H1 (cell line): ENCODE results near the gene SLC2A1. TPM values are rescaled to one million over a fixed set of nuclear protein-coding genes. Genes with fewer than 3 reads are reported as not detected.

Experiments used
- CTCF ChIA-PET: fragments of 300-600 bp; sonication (Branson Sonifier 250); formaldehyde crosslinking; loops from one replicate; lab custom pipeline; 2021; ENCODE audit not compliant: partially characterized antibody; lab: Charles Lee
- POLR2A ChIA-PET: fragments of 300-600 bp; sonication (Branson Sonifier 250); formaldehyde crosslinking; loops from one replicate; lab custom pipeline; 2021; ENCODE audit warnings: inconsistent platforms; ENCODE audit not compliant: partially characterized antibody; lab: Charles Lee
- DNase-seq, 2 experiments: peaks; one replicate each; pipeline versions ENCODE4 v3.0.0 to v3.0.0-alpha.2; 2010 to 2022; ENCODE audit warnings: low spot score in 2 of 2, low read depth in 1 of 2, mixed read lengths in 1 of 2
- FAIRE-seq: peaks from 2 replicates; lab custom pipeline; 2011; peaks lifted over from hg19 to GRCh38; lab: Jason Lieb, UNC
- H2AFZ ChIP-seq: 2 replicates; pipeline ENCODE4 v1.8.1; 2012; ENCODE audit warnings: low read length, inconsistent platforms
- H2AK5ac ChIP-seq: 2 replicates; pipeline ENCODE4 v1.6.1; 2013; ENCODE audit warnings: low read depth, low read length
- H2BK120ac ChIP-seq: replicated peaks from 2 replicates; pipeline ENCODE3; 2013; ENCODE audit warnings: low read depth, low read length, inconsistent platforms
- H2BK12ac ChIP-seq: 2 replicates; pipeline ENCODE4 v1.6.1; 2013; ENCODE audit warnings: low read depth, low read length
- H2BK15ac ChIP-seq: 2 replicates; pipeline ENCODE4 v1.6.1; 2013; ENCODE audit warnings: low read length
- H2BK20ac ChIP-seq: 2 replicates; pipeline ENCODE4 v1.6.1; 2013; ENCODE audit warnings: low read length
- H2BK5ac ChIP-seq: 2 replicates; pipeline ENCODE4 v1.6.1; 2013; ENCODE audit warnings: low read depth, low read length
- H3K14ac ChIP-seq: 2 replicates; pipeline ENCODE4 v1.6.1; 2013; ENCODE audit warnings: inconsistent platforms; ENCODE audit not compliant: insufficient read length
- H3K18ac ChIP-seq: 2 replicates; pipeline ENCODE4 v1.6.1; 2013; ENCODE audit warnings: low read length; ENCODE audit errors: extremely low read depth
- H3K23ac ChIP-seq: 2 replicates; pipeline ENCODE4 v1.6.1; 2013; ENCODE audit warnings: inconsistent platforms; ENCODE audit not compliant: insufficient read length
- H3K23me2 ChIP-seq: 2 replicates; pipeline ENCODE4 v1.6.1; 2013; ENCODE audit warnings: low read depth, low read length
- H3K27ac ChIP-seq: 2 replicates; pipeline ENCODE4 v1.6.1; 2011; ENCODE audit warnings: low read depth, low read length, inconsistent platforms
- H3K27me3 ChIP-seq, 4 experiments: replicated peaks in 1 of 4; 1 replicate in 1 of 4; 2 replicates in 3 of 4; pipeline versions ENCODE4 v1.6.1 to v1.8.1; 2011 to 2013; ENCODE audit warnings: low read length in 3 of 4, mild to moderate bottlenecking in 3 of 4, inconsistent platforms in 2 of 4, mixed read lengths in 2 of 4, moderate library complexity in 1 of 4; ENCODE audit not compliant: control insufficient read depth in 3 of 4, insufficient read depth in 3 of 4; ENCODE audit errors: extremely low read depth in 1 of 4
- H3K36me3 ChIP-seq, 4 experiments: 2 replicates each; pipeline versions ENCODE4 v1.6.1 to v1.8.1; 2011 to 2013; ENCODE audit warnings: mild to moderate bottlenecking in 4 of 4, low read length in 3 of 4, moderate library complexity in 2 of 4, control low read depth in 1 of 4, inconsistent platforms in 1 of 4; ENCODE audit not compliant: insufficient read depth in 4 of 4, control insufficient read depth in 2 of 4
- H3K4ac ChIP-seq: replicated peaks from 2 replicates; pipeline ENCODE3; 2013; ENCODE audit warnings: low read length, low read depth, mixed read lengths, inconsistent platforms; ENCODE audit not compliant: insufficient read length
- H3K4me1 ChIP-seq, 4 experiments: replicated peaks in 1 of 4; 1 replicate in 1 of 4; 2 replicates in 3 of 4; pipeline versions ENCODE4 v1.6.1 to v1.8.1; 2011 to 2013; ENCODE audit warnings: low read length in 3 of 4, inconsistent platforms in 2 of 4, mixed read lengths in 1 of 4; ENCODE audit not compliant: insufficient read depth in 4 of 4, control insufficient read depth in 3 of 4
- H3K4me2 ChIP-seq, 2 experiments: 2 replicates each; pipeline versions ENCODE4 v1.6.1 to v1.8.1; 2011 to 2013; ENCODE audit warnings: low read depth in 2 of 2, low read length in 2 of 2, control low read depth in 1 of 2, inconsistent platforms in 1 of 2, mild to moderate bottlenecking in 1 of 2; ENCODE audit not compliant: insufficient read depth in 1 of 2
- H3K4me3 ChIP-seq, 4 experiments: fragments of 200-600, 300-600 bp in 1 of 4; sonication (generic), shearing (Covaris generic), sonication (Bioruptor Twin) in 1 of 4; 2 replicates each; pipeline versions ENCODE4 v1.5.1 to v1.8.1; 2011 to 2016; ENCODE audit warnings: low read length in 4 of 4, low read depth in 3 of 4, control low read depth in 2 of 4, inconsistent platforms in 2 of 4, mild to moderate bottlenecking in 2 of 4, mixed read lengths in 1 of 4, moderate library complexity in 1 of 4; ENCODE audit not compliant: insufficient read depth in 2 of 4; ENCODE audit errors: extremely low read depth in 1 of 4
- H3K56ac ChIP-seq: replicated peaks from 2 replicates; pipeline ENCODE3; 2013; ENCODE audit warnings: low read depth, mild to moderate bottlenecking, mixed read lengths, low read length, inconsistent platforms; ENCODE audit not compliant: insufficient read length
- H3K79me1 ChIP-seq: 2 replicates; pipeline ENCODE4 v1.6.1; 2013; ENCODE audit warnings: low read depth, low read length, control low read depth
- H3K79me2 ChIP-seq, 2 experiments: 2 replicates each; pipeline versions ENCODE4 v1.6.1 to v1.8.1; 2012 to 2013; ENCODE audit warnings: low read length in 2 of 2, mild to moderate bottlenecking in 2 of 2, inconsistent platforms in 1 of 2; ENCODE audit not compliant: insufficient read depth in 2 of 2, control insufficient read depth in 1 of 2
- H3K9ac ChIP-seq, 4 experiments: replicated peaks in 1 of 4; 1 replicate in 1 of 4; 2 replicates in 3 of 4; pipeline versions ENCODE4 v1.6.1 to v1.8.1; 2011 to 2013; ENCODE audit warnings: low read depth in 3 of 4, low read length in 3 of 4, control low read depth in 2 of 4, mild to moderate bottlenecking in 2 of 4, moderate library complexity in 2 of 4, inconsistent platforms in 1 of 4; ENCODE audit errors: extremely low read depth in 1 of 4
- H3K9me3 ChIP-seq, 2 experiments: 2 replicates each; pipeline versions ENCODE4 v1.6.1 to v1.8.1; 2012 to 2013; ENCODE audit warnings: mild to moderate bottlenecking in 2 of 2, moderate library complexity in 2 of 2, control low read depth in 1 of 2, inconsistent platforms in 1 of 2, low read depth in 1 of 2, low read length in 1 of 2, mixed read lengths in 1 of 2; ENCODE audit not compliant: insufficient read depth in 2 of 2
- H4K20me1 ChIP-seq, 2 experiments: replicated peaks in 1 of 2; 2 replicates each; pipeline versions ENCODE3 to v1.8.1; 2011 to 2013; ENCODE audit warnings: inconsistent platforms in 2 of 2, low read length in 2 of 2, mild to moderate bottlenecking in 1 of 2; ENCODE audit not compliant: insufficient read depth in 2 of 2, control insufficient read depth in 1 of 2
- H4K5ac ChIP-seq: 2 replicates; pipeline ENCODE4 v1.6.1; 2013; ENCODE audit warnings: low read length, low read depth, mixed read lengths, inconsistent platforms; ENCODE audit not compliant: insufficient read length
- H4K8ac ChIP-seq: 2 replicates; pipeline ENCODE4 v1.8.0; 2013; ENCODE audit warnings: mild to moderate bottlenecking, moderate library complexity, low read length, inconsistent platforms; ENCODE audit not compliant: insufficient read depth; ENCODE audit errors: extremely low read depth
- H4K91ac ChIP-seq: replicated peaks from 2 replicates; pipeline ENCODE3; 2013; ENCODE audit warnings: low read length, mixed read lengths, inconsistent platforms; ENCODE audit not compliant: insufficient read length
- BCL11A ChIP-seq, 2 experiments: IDR thresholded peaks; one replicate each; pipeline ENCODE4 v1.6.1; 2011; ENCODE audit warnings: low read depth in 2 of 2, low read length in 2 of 2, mild to moderate bottlenecking in 2 of 2
- BRCA1 ChIP-seq: IDR thresholded peaks from 2 replicates; pipeline ENCODE4 v1.6.1; 2012; ENCODE audit warnings: low read depth, low read length, improper control_type of control experiment
- CREB1 ChIP-seq: IDR thresholded peaks from 2 replicates; pipeline ENCODE4 v1.6.1; 2012; ENCODE audit warnings: inconsistent platforms
- EZH2 ChIP-seq: fragments of 200-600 bp; sonication (generic); IDR thresholded peaks from 2 replicates; pipeline ENCODE4 v1.7.1; 2012; ENCODE audit warnings: low read depth, mild to moderate bottlenecking, moderate library complexity, low read length, inconsistent platforms; ENCODE audit not compliant: severe bottlenecking
- HDAC2 ChIP-seq, 2 experiments: fragments of 300-600 bp in 1 of 2; sonication (generic) in 1 of 2; IDR thresholded peaks; 2 replicates each; pipeline ENCODE4 v1.6.1; 2011 to 2012; ENCODE audit warnings: low read depth in 2 of 2, low read length in 2 of 2, mild to moderate bottlenecking in 2 of 2, moderate library complexity in 2 of 2, borderline replicate concordance in 1 of 2, inconsistent platforms in 1 of 2
- JUN ChIP-seq: IDR thresholded peaks from 2 replicates; pipeline ENCODE4 v1.6.1; 2011; ENCODE audit warnings: low read depth, mild to moderate bottlenecking, improper control_type of control experiment, low read length
- JUND ChIP-seq: IDR thresholded peaks from 2 replicates; pipeline ENCODE4 v1.6.1; 2011; ENCODE audit warnings: mild to moderate bottlenecking, improper control_type of control experiment, low read length
- POLR2A ChIP-seq, 2 experiments: IDR thresholded peaks; 1 replicate in 1 of 2; 2 replicates in 1 of 2; pipeline ENCODE4 v1.6.1; 2011; ENCODE audit warnings: low read depth in 2 of 2, low read length in 2 of 2, mild to moderate bottlenecking in 2 of 2; ENCODE audit errors: control extremely low read depth in 1 of 2
- SIX5 ChIP-seq: IDR thresholded peaks from 2 replicates; pipeline ENCODE4 v1.6.1; 2011; ENCODE audit warnings: mild to moderate bottlenecking, low read depth, low read length
- TAF7 ChIP-seq: optimal IDR thresholded peaks from 2 replicates; pipeline ENCODE3; 2011; ENCODE audit warnings: low read depth, mild to moderate bottlenecking, inconsistent platforms, low read length, moderate library complexity, borderline replicate concordance
- TCF12 ChIP-seq: IDR thresholded peaks from 2 replicates; pipeline ENCODE4 v1.6.1; 2011; ENCODE audit warnings: low read depth, mild to moderate bottlenecking, low read length
- WGBS, 2 experiments: shearing (Covaris generic) in 1 of 2; methylation state at CpG; one replicate each; pipeline versions ENCODE4 v1.1.6 to v1.1.7; 2013 to 2015; ENCODE audit warnings: low lambda C conversion rate in 2 of 2, mixed read lengths in 2 of 2, inconsistent platforms in 1 of 2, low coverage in 1 of 2, missing lambda C conversion rate in 1 of 2; ENCODE audit not compliant: insufficient replicate concordance in 2 of 2, insufficient coverage in 1 of 2, insufficient read length in 1 of 2; ENCODE audit errors: extremely low coverage in 1 of 2, missing lambda C conversion rate in 1 of 2; 5-methylcytosine and 5-hydroxymethylcytosine counted together
- polyA plus RNA-seq, 7 experiments: library from polyadenylated mRNA; depleted of rRNA in 3 of 7; stranded (reverse) in 5 of 7; unstranded in 2 of 7; fragments of >200 nt in 5 of 7; fragments of 200-250 nt in 2 of 7; gene quantifications; 1 replicate in 5 of 7; 2 replicates in 1 of 7; 4 replicates in 1 of 7; pipeline versions ENCODE4 v1.2.1 to v1.2.3, GENCODE V29; 2011 to 2013; ENCODE audit warnings: missing spikeins in 2 of 7, mixed read lengths in 2 of 7
- total RNA-seq: library from RNA; stranded (reverse); fragmentation: NEBNext Ultra II Directional; extraction: Animal tissue kit (Norgen Biotek cat#: 25700); gene quantifications from 2 replicates; pipeline ENCODE4 v1.2.1, GENCODE V29; 2021
- TF ChIP-seq, protein P1 (sequence below): IDR thresholded peaks from 2 replicates; pipeline ENCODE4 v1.6.1; 2012; ENCODE audit warnings: inconsistent platforms

Gene SLC2A1
- total and polyA plus RNA-seq, 2 of the 8 experiments (the other 6 are each of a cell fraction or from before 2014, with no cell fraction given), result 230 to 308 TPM

DNA sequence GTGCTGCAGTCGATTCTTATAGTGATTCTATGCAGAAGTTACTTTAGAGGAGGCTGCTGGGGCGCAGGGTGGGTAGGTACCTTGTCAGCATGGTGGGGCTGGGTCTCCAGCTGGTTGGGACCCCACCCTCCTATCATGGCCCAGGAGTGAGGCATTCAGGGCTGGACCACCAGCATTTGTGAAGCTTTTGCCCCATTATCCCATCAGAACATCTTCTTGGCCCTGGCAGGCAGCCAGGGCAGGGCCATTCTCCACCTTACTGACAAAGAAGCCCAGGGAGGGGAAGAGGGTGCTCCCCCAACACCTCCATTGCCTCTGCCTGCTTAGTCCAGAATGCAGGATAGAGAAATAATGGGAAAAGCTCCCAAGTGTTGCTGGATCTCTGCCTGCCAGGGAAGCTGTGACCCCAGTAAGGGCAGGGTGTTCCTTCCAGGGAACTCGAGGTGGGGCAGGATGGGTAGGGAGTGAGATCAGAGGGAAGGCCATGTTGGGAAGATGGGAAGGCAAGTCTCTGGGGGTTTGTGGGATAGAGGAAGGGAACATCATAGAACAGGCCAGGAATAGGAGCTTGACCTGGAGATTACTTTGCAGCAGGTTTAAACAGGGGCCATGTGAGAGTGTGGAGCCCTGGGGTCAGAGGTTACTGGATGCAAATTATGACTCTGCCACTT, 16.2 kb upstream of the SLC2A1 start:
- H3K4ac ChIP-seq, result no peak overlapping the region
- no peak overlapping the region for H3K9ac ChIP-seq
- H4K8ac ChIP-seq, result no peak overlapping the region
- H2AFZ ChIP-seq, result no peak overlapping the region
- H3K36me3 ChIP-seq, result peaks cover 2 to 6% (median 4%) of the 10 kb centered on the region in 4 experiments; a peak in 5 of 8 replicates
- 82% methylated on average over 3 of the region's 3 CpGs; no CpG with 5 or more reads in 1 of the 2 experiments for WGBS, 2 experiments
- H3K4me2 ChIP-seq, result no peak overlapping the region
- no peak overlapping the region for H4K91ac ChIP-seq
- ChIA-PET CTCF (interaction anchor here (0.6 to 1.9 kb wide), 4 partner anchors 71 to 151 kb away, joined by 3 to 5 read pairs (median 4); no protein-coding TSS in a partner anchor), POLR2A (interaction anchor here (0.5 to 17.0 kb wide), 14 partner anchors 8 to 186 kb away, joined by 3 to 95 read pairs (median 4); no protein-coding TSS in a partner anchor)
- no peak overlapping the region for H2BK15ac ChIP-seq
- H4K5ac ChIP-seq, result no peak overlapping the region
- no peak overlapping the region for H2BK20ac ChIP-seq
- peak overlapping the region; percentile 44; the same call in 1 of the 2 replicates for H2BK5ac ChIP-seq
- H4K20me1 ChIP-seq, result no peaks in the 10 kb centered on the region
- no peak overlapping the region for H2BK120ac ChIP-seq
- no peak overlapping the region for H3K4me3 ChIP-seq
- peaks cover 3% of the 10 kb centered on the region; the same call in 1 of the 2 replicates for H3K79me1 ChIP-seq
- no peaks in the 10 kb centered on the region for H3K27me3 ChIP-seq
- no peak overlapping the region for H3K27ac ChIP-seq
- H2AK5ac ChIP-seq, result no peak overlapping the region
- no peak overlapping the region for H3K56ac ChIP-seq
- FAIRE-seq (no peak), DNase-seq (no peak)
- H2BK12ac ChIP-seq, result peak overlapping the region; percentile 50; the same call in 1 of the 2 replicates
- no peak overlapping the region for H3K14ac ChIP-seq
- no peaks in the 10 kb centered on the region for H3K23me2 ChIP-seq
- peaks cover 6 to 16% (median 11%) of the 10 kb centered on the region in 4 experiments for H3K4me1 ChIP-seq
- H3K9me3 ChIP-seq, result no peaks in the 10 kb centered on the region
- H3K79me2 ChIP-seq, result no peaks in the 10 kb centered on the region
- no peak overlapping the region for H3K23ac ChIP-seq
- no peak overlapping the region for H3K18ac ChIP-seq
- TF ChIP-seq TCF12 (no peak), TAF7 (no peak), HDAC2 (IDR thresholded peaks at IDR 0.05; ENCODE audit: borderline replicate concordance in 1 of 2, low read depth in 2 of 2, low read length in 2 of 2) (no peak), JUN (no peak), SIX5 (no peak), CREB1 (no peak), POLR2A (IDR thresholded peaks at IDR 0.05; ENCODE audit: control extremely low read depth in 1 of 2, low read depth in 2 of 2, low read length in 2 of 2) (no peak), BRCA1 (no peak), JUND (no peak), BCL11A (IDR thresholded peaks at IDR 0.05; ENCODE audit: low read depth in 2 of 2, low read length in 2 of 2) (no peak), EZH2 (no peak)
- TF ChIP-seq, protein P1, sequence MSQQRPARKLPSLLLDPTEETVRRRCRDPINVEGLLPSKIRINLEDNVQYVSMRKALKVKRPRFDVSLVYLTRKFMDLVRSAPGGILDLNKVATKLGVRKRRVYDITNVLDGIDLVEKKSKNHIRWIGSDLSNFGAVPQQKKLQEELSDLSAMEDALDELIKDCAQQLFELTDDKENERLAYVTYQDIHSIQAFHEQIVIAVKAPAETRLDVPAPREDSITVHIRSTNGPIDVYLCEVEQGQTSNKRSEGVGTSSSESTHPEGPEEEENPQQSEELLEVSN, result no peak
